NCI-H146 treated with DMSO at 0.1 percent for 48 hours (cell line): ENCODE data around the gene GPR68.
"Not testable (repeated sequence)": the region's sequence is repeated elsewhere in the genome, so short reads cannot be mapped to it uniquely, and the experiment has no call there.

ENCODE experiments used
- DNase-seq: peaks from one replicate; lab custom pipeline; 2025; ENCODE audit not compliant: unreplicated experiment; lab: John Stamatoyannopoulos, UW

GPR68 gene

GRCh38 chr14:91200802-91201201 lies 43.7 kb downstream of the GPR68 start:
- DNase-seq, result not testable (repeated sequence)

GRCh38 chr14:91197631-91198030 lies 46.9 kb downstream of the GPR68 start:
- DNase-seq, result no peak

GRCh38 chr14:91195881-91196280 lies 48.6 kb downstream of the GPR68 start:
- DNase-seq, result no peak

GRCh38 chr14:91193069-91193468 lies 51.4 kb downstream of the GPR68 start:
- no peak for DNase-seq

- no peak for DNase-seq
Observed at GRCh38 chr14:91190853-91191252, 53.7 kb downstream of the GPR68 start.

GRCh38 chr14:91187271-91187670 lies 57.2 kb downstream of the GPR68 start:
- DNase-seq, result no peak

GRCh38 chr14:91186515-91187066 lies 57.9 kb downstream of the GPR68 start:
- DNase-seq, result no peak

- no peak for DNase-seq
Observed at GRCh38 chr14:91185721-91186120, 58.8 kb downstream of the GPR68 start.

GRCh38 chr14:91184559-91184958 lies 59.9 kb downstream of the GPR68 start:
- no peak for DNase-seq

GRCh38 chr14:91182753-91183152 lies 61.8 kb downstream of the GPR68 start:
- not testable (repeated sequence) for DNase-seq
